ENCODE results near the gene MGAT4B.

MGAT4B gene

DNA sequence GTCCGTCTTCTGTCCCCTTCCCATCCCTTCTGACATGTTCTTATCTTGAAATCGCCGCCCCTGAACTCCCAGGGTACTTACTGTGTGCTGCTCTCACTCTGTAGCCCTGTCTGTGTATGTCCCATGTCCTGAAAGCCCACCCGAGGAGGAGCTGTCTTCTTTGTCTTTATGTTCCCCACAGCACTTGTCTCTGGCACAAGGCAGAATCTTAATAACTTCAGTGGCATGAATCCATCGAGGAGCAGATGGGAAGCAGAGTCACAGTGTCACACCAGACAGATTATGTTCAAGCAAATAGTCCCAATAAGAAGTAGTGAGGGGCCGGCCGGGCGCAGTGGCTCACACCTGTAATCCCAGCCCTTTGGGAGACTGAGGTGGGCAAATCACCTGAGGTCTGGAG lies 42.6 kb downstream of the MGAT4B start:
- Histone ChIP-seq H3K9me3 (ENCODE audit: control insufficient read depth, low read length) (no peaks in the 10 kb centered on the region), H3K36me3 (ENCODE audit: control insufficient read depth, insufficient read depth, low read length) (peaks cover 32% of the 10 kb centered on the region), H3K4me1 (ENCODE audit: control insufficient read depth, insufficient read depth, low read length, poor library complexity, severe bottlenecking) (peaks cover 7% of the 10 kb centered on the region), H3K27ac (ENCODE audit: insufficient read depth, low read length, poor library complexity, severe bottlenecking) (no peak overlapping the region), H3K4me3 (ENCODE audit: insufficient read depth, low read depth, low read length, poor library complexity, severe bottlenecking) (no peak overlapping the region), H3K27me3 (replicated peaks; ENCODE audit: control insufficient read depth, insufficient read depth, low read length, poor library complexity, severe bottlenecking) (no peaks in the 10 kb centered on the region)
- DNase-seq: no peak

DNA sequence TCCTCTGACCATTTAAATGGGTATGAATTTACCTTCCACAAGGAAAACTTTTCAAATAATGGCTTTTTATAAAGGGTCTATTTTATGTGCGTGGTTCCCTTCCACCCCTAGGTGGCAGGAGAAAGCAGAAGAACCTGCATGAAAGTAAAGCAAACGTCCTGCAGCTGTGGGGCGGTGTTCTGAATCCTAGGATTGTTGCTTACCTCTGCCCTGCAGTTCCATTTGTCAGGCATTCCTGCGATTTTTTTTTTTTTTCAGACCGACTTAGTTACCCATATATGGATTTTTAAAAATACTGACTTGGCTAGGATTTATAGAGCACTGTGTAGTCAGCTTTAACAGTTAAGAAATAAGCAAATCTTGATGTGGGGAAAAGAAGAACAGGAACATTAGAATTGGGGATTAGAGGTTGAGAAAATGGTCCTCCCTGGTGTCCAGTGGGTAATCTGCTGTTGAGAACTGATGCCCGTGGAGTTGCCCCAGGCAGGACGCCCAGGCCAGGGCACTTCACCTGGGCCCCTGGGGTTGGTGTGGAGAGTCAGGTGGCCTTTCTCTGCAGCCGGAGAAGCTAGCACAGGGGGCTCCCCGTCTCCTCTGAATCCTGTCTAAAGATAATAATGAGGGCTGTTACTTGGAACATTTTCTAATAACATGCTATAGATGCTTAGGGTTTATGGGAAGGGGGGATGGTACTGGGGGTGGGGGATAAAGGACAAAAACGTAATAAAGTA lies 43.3 kb downstream of the MGAT4B start:
- peak; percentile 19 to 40 (median 21) for DNase-seq
- Histone ChIP-seq H3K9me3 (ENCODE audit: control insufficient read depth, low read length) (no peaks in the 10 kb centered on the region), H3K27me3 (replicated peaks; ENCODE audit: control insufficient read depth, insufficient read depth, low read length, poor library complexity, severe bottlenecking) (no peaks in the 10 kb centered on the region), H3K27ac (ENCODE audit: insufficient read depth, low read length, poor library complexity, severe bottlenecking) (no peak overlapping the region), H3K36me3 (ENCODE audit: control insufficient read depth, insufficient read depth, low read length) (peaks cover 25% of the 10 kb centered on the region), H3K4me1 (ENCODE audit: control insufficient read depth, insufficient read depth, low read length, poor library complexity, severe bottlenecking) (peaks cover 7% of the 10 kb centered on the region), H3K4me3 (ENCODE audit: insufficient read depth, low read depth, low read length, poor library complexity, severe bottlenecking) (no peak overlapping the region)

DNA sequence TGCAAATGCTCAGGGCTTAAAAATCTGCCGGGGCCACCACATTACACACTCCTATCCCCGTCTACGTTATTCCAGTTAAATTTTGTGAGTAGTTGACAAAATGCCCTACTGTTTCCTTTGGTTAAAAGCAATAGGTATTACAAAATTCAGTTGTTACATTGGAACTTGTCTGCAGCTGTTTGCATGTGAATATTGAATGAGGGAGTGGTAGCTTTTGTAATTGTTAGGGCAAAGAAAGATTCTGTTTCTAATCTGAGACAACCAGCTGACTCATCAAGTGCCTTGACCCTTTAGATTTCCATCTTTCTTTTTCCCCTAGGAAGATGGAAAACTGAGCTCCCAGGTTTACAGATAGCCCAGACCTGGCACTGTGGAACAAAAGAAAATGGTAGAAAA lies 43.9 kb downstream of the MGAT4B start:
- H3K36me3 ChIP-seq (ENCODE audit: control insufficient read depth, insufficient read depth, low read length): peaks cover 23% of the 10 kb centered on the region
- H3K4me1 ChIP-seq (ENCODE audit: control insufficient read depth, insufficient read depth, low read length, poor library complexity, severe bottlenecking): peaks cover 7% of the 10 kb centered on the region
- DNase-seq: no peak
- no peak overlapping the region for H3K27ac ChIP-seq (ENCODE audit: insufficient read depth, low read length, poor library complexity, severe bottlenecking)
- no peaks in the 10 kb centered on the region for H3K9me3 ChIP-seq (ENCODE audit: control insufficient read depth, low read length)
- no peak overlapping the region for H3K4me3 ChIP-seq (ENCODE audit: insufficient read depth, low read depth, low read length, poor library complexity, severe bottlenecking)
- no peaks in the 10 kb centered on the region for H3K27me3 ChIP-seq (replicated peaks; ENCODE audit: control insufficient read depth, insufficient read depth, low read length, poor library complexity, severe bottlenecking)

DNA sequence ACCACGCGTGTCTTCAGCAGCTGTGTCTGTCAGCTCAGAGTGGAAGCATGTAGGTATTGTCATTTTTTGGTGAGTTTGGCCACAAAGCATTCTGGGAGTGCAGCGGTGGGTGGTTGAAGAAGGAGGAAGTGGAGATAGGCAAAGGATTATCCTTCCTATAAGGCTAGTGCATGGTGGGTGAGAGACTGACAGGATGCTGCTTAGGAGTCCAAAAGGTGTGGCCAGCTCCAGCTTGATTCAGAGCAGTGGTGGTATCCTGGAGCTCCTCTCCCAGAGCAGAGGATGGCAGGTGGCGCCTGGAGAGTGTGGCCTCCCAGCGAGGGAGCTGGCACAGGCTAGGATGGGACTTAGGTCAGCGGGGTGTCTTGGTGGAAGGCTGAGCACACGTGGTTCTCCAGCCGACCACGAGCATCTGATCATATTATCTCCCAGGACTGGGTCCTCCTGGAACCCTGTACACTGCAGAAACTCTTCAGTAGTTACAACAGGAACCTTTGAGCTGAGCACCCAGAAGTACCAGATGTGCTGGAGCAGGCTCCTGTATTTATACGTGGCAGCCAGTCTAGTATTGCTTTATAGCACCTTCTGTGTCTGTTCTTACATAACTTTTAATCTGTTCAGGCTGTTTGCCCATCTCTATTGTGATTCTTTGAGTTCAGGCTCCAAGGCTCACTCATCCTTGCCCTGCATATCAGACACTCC lies 44.4 kb downstream of the MGAT4B start:
- H3K27ac ChIP-seq (ENCODE audit: insufficient read depth, low read length, poor library complexity, severe bottlenecking): peak overlapping the region; percentile 16
- no peak overlapping the region for H3K4me3 ChIP-seq (ENCODE audit: insufficient read depth, low read depth, low read length, poor library complexity, severe bottlenecking)
- peaks cover 7% of the 10 kb centered on the region for H3K4me1 ChIP-seq (ENCODE audit: control insufficient read depth, insufficient read depth, low read length, poor library complexity, severe bottlenecking)
- DNase-seq: peak in 2 of 3 donors; percentile 6 to 8
- no peaks in the 10 kb centered on the region for H3K27me3 ChIP-seq (replicated peaks; ENCODE audit: control insufficient read depth, insufficient read depth, low read length, poor library complexity, severe bottlenecking)
- H3K36me3 ChIP-seq (ENCODE audit: control insufficient read depth, insufficient read depth, low read length): peaks cover 23% of the 10 kb centered on the region
- H3K9me3 ChIP-seq (ENCODE audit: control insufficient read depth, low read length): no peaks in the 10 kb centered on the region

DNA sequence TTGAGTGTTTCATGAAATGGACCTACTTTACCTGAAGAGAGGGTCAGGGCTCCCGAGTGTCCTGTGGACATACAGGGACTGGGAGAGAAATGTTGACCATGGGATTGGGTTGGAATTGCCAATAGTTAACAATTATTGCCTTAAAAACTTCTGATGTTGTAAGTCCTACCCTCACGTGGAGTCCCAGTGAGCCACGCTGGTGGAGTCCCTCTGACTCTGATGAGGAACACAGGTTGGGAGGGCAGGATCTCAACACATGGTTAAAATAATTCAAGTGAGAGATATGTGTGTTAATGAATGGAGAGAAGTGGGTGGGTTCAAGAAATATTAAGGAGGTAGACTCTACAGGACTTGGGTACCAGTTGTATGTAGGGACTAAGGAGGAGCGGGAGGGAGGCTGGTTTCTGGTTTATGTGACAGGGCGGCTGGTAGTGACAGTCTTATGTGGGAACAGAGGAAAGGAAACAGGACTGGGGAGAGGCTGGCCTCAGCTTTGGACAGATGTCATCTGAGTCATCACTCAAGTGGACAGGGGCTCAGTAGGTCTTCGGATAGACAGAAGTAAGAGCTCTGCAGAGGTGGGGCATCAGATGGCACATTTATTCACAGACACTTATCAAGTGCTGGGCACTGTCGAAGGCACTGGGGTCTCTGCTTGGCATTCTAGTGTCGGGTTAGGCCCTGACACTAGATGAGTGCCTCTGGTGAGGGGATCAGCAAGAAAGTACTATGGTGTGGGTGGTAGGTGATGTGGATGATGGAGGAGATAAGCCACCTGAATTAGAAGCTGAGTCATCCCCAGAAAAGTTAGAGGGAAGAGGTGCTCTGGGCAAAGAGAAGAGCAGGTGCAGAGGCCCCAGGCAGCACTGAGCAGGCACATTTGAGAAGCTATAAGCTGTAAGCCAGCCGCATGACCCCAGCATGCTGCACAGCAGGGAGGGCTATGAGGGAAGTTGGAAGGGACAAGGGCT lies 46.8 kb downstream of the MGAT4B start:
- no peaks in the 10 kb centered on the region for H3K36me3 ChIP-seq (ENCODE audit: control insufficient read depth, insufficient read depth, low read length)
- no peak for DNase-seq
- no peak overlapping the region for H3K4me3 ChIP-seq (ENCODE audit: insufficient read depth, low read depth, low read length, poor library complexity, severe bottlenecking)
- H3K9me3 ChIP-seq (ENCODE audit: control insufficient read depth, low read length): no peaks in the 10 kb centered on the region
- H3K27me3 ChIP-seq (replicated peaks; ENCODE audit: control insufficient read depth, insufficient read depth, low read length, poor library complexity, severe bottlenecking): no peaks in the 10 kb centered on the region
- no peak overlapping the region for H3K27ac ChIP-seq (ENCODE audit: insufficient read depth, low read length, poor library complexity, severe bottlenecking)
- H3K4me1 ChIP-seq (ENCODE audit: control insufficient read depth, insufficient read depth, low read length, poor library complexity, severe bottlenecking): peaks cover 7% of the 10 kb centered on the region

DNA sequence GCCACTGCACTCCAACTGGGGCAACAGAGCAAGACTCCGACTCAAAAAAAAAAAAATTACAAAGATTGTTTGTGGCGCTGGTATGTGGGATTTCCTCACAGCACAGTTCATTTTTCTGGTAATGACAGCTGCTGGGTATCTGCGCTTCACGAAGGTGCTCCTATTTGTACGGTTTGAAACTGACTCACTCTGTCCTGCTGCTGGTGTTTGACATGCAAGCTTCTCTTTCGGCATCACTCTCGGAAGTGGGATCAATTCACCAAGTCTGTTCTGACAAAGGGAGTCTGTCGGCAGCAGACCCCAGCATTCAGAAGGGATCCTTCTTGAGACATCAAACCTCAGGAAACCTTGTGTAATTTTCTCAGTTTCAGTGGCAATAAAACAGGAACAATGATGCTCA lies 47.7 kb downstream of the MGAT4B start:
- Histone ChIP-seq H3K27ac (ENCODE audit: insufficient read depth, low read length, poor library complexity, severe bottlenecking) (no peak overlapping the region), H3K9me3 (ENCODE audit: control insufficient read depth, low read length) (no peaks in the 10 kb centered on the region), H3K4me1 (ENCODE audit: control insufficient read depth, insufficient read depth, low read length, poor library complexity, severe bottlenecking) (peaks cover 13% of the 10 kb centered on the region), H3K4me3 (ENCODE audit: insufficient read depth, low read depth, low read length, poor library complexity, severe bottlenecking) (no peak overlapping the region), H3K27me3 (replicated peaks; ENCODE audit: control insufficient read depth, insufficient read depth, low read length, poor library complexity, severe bottlenecking) (no peaks in the 10 kb centered on the region), H3K36me3 (ENCODE audit: control insufficient read depth, insufficient read depth, low read length) (no peaks in the 10 kb centered on the region)
- DNase-seq: no peak

DNA sequence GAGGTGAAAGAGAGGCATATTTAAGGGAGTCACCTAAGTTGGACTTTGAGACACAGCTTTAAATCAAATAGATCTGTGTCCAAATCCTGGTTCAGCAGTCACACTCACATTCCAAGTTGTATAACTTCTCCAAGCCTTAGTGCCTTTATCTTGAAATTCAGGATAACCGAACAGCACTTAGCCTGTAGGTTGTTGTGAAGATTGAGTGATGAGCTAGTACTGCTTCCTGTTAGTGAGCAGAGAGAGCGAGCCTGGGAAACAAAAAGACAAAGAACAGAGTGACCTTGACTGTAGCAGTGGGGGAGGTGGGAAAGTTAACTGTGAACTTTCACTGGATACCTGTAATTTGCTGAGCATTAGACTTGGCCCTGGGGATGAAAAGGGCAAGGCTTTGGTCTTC lies 51.6 kb downstream of the MGAT4B start:
- no peak overlapping the region for H3K4me3 ChIP-seq (ENCODE audit: insufficient read depth, low read depth, low read length, poor library complexity, severe bottlenecking)
- H3K9me3 ChIP-seq (ENCODE audit: control insufficient read depth, low read length): no peaks in the 10 kb centered on the region
- no peak for DNase-seq
- H3K4me1 ChIP-seq (ENCODE audit: control insufficient read depth, insufficient read depth, low read length, poor library complexity, severe bottlenecking): peaks cover 6% of the 10 kb centered on the region
- peak overlapping the region; percentile 12 for H3K27ac ChIP-seq (ENCODE audit: insufficient read depth, low read length, poor library complexity, severe bottlenecking)
- H3K27me3 ChIP-seq (replicated peaks; ENCODE audit: control insufficient read depth, insufficient read depth, low read length, poor library complexity, severe bottlenecking): no peaks in the 10 kb centered on the region
- H3K36me3 ChIP-seq (ENCODE audit: control insufficient read depth, insufficient read depth, low read length): no peaks in the 10 kb centered on the region

DNA sequence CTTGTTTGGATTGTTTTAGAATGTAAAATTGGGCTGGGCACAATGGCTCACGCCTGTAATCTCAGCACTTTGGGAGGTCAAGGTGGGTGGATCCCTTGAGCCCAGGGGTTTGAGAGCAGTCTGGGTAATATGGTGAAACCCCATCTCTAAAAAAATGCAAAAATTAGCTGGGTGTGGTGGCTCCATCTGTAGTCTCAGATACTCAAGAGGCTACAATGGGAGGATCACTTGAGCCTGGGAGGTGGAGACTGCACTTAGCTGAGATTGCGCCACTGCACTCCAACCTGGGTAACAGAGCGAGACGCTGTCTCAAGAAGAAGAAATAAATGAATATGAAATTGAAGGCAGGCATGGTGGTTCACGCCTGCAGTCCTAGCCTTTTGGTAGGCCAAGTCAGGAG lies 52.7 kb downstream of the MGAT4B start:
- H3K4me1 ChIP-seq (ENCODE audit: control insufficient read depth, insufficient read depth, low read length, poor library complexity, severe bottlenecking): peaks cover 6% of the 10 kb centered on the region
- DNase-seq: no peak

DNA sequence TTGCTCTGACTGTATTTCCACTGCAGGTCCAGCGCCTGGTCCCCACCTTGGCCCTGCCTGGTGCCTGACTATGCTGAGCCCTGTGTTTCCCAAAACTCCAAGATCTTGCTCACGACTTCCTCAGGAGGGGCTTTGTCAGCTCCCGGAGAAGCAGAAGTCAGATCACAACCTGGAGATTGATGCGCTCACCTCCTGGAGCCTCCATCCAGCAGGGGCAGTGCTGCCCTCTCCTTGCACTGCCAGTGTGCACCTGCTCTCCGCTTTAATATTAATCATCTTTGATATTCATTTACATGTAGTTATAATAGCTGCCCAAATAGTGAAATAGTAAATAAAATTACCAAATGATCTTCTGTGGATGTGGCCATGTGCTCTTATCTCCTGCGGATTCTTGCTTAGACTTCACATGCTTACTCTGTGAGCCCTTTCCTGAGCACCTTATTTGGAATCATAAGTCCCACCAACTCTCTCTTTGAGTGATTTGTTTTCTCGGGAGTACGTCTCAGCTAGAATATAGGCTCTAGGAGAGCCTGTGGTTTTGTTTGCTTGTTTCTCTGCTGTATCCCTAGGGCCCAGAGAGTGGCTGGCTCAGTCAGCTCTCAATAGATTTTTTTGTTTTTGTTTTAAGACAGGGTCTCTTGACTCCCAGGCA lies 56.7 kb downstream of the MGAT4B start:
- no peaks in the 10 kb centered on the region for H3K9me3 ChIP-seq (ENCODE audit: control insufficient read depth, low read length)
- DNase-seq: no peak
- H3K4me3 ChIP-seq (ENCODE audit: insufficient read depth, low read depth, low read length, poor library complexity, severe bottlenecking): no peak overlapping the region
- H3K36me3 ChIP-seq (ENCODE audit: control insufficient read depth, insufficient read depth, low read length): peaks cover 5% of the 10 kb centered on the region
- H3K27me3 ChIP-seq (replicated peaks; ENCODE audit: control insufficient read depth, insufficient read depth, low read length, poor library complexity, severe bottlenecking): no peaks in the 10 kb centered on the region
- H3K4me1 ChIP-seq (ENCODE audit: control insufficient read depth, insufficient read depth, low read length, poor library complexity, severe bottlenecking): peaks cover 6% of the 10 kb centered on the region
- no peak overlapping the region for H3K27ac ChIP-seq (ENCODE audit: insufficient read depth, low read length, poor library complexity, severe bottlenecking)

More for the DNA sequence above, 52.7 kb downstream of the MGAT4B start:
- no peak overlapping the region for H3K27ac ChIP-seq (ENCODE audit: insufficient read depth, low read length, poor library complexity, severe bottlenecking)
- H3K4me3 ChIP-seq (ENCODE audit: insufficient read depth, low read depth, low read length, poor library complexity, severe bottlenecking): no peak overlapping the region
- no peaks in the 10 kb centered on the region for H3K9me3 ChIP-seq (ENCODE audit: control insufficient read depth, low read length)
- H3K27me3 ChIP-seq (replicated peaks; ENCODE audit: control insufficient read depth, insufficient read depth, low read length, poor library complexity, severe bottlenecking): no peaks in the 10 kb centered on the region
- peaks cover 5% of the 10 kb centered on the region for H3K36me3 ChIP-seq (ENCODE audit: control insufficient read depth, insufficient read depth, low read length)
